DMS79 (cell line): ENCODE results near the gene TTLL11.
"Not testable (repeated sequence)": the region's sequence is repeated elsewhere in the genome, so short reads cannot be mapped to it uniquely, and the experiment has no call there.

Experiments
- DNase-seq: peaks from one replicate; lab custom pipeline; 2025; lab: John Stamatoyannopoulos, UW

The TTLL11 gene

DNA sequence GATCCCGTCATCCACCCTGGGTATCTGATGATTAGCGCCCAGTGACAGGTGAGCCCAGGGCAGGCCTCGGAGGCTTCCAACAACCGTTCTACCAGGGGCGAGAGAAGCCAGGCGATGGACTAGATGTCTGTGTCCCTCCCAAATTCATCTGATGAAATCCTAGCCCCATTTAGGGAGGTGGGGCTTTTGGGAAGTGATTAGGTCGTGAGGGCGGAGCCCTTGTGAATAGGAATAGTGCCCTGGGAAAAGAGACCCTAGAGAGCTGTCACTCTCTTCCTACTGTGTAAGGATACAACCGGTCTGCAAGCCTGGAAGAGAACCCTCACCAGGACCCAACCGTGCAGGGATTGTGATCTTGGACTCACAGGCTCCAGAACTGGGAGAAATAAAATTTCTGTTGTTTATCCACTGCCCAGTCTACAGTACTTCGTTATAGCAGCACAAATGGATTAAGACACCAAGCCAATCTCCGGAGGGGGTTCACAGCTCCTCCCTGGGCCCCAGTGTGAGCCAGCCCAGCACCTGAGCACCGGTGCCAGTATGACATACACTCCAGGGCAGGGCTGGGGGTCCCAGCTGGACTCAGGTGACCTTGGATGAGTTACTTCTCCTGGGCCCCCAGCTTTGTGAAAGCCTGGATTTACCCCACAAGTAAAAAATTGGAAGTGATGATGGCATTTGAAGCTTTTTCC is 279.4 kb downstream of the TTLL11 start:
- no peak for DNase-seq

DNA sequence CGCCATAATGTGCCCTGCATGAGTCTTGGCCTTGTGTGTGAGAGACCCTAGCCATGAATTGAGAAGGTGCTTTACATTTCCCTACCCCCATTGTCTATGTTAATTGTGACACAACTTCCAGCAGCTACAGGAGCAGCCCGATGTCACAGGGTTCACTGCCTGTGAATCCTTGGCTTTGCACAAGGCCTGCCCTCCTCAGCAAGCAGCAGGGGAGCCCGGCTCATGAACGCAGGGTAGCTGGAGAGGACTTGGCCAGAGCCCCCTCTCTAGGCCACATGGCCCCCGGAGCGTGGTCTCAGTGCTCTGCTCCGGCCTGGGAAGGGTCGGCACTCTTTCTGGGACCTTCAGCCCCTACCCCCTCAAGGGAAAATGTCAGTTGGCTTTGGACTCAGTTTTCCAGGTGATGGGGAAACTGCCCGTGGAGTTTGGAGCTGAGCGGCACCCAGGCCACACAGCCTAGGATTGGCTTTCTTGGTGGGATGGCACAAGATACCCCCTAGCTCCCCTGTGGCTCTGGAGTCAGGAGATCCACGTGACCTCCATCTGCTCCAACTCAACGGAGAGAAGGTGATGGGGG is 280.9 kb downstream of the TTLL11 start:
- no peak for DNase-seq

GRCh38 chr9:121811751-121812150 is 281.4 kb downstream of the TTLL11 start:
- DNase-seq = no peak

GRCh38 chr9:121811140-121811539 is 282.0 kb downstream of the TTLL11 start:
- DNase-seq = no peak

DNA sequence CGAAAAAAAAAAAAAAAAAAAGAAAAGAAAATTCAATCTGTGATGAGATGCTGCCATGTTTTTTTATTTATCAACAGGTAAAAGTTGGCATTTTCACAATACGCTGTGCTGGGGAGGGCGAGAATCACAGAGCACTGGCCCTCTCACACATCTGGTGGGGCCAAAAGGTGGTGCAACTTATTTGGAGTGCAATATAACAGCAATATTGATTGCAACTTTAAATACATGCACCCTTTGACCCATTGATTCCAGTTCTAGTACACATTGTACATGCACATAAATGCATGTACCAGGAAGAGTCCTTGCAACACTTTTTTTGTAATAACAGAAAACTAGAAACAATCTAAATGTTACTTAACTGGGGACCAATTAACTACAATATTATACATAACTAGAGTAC is 282.6 kb downstream of the TTLL11 start:
- no peak for DNase-seq

DNA sequence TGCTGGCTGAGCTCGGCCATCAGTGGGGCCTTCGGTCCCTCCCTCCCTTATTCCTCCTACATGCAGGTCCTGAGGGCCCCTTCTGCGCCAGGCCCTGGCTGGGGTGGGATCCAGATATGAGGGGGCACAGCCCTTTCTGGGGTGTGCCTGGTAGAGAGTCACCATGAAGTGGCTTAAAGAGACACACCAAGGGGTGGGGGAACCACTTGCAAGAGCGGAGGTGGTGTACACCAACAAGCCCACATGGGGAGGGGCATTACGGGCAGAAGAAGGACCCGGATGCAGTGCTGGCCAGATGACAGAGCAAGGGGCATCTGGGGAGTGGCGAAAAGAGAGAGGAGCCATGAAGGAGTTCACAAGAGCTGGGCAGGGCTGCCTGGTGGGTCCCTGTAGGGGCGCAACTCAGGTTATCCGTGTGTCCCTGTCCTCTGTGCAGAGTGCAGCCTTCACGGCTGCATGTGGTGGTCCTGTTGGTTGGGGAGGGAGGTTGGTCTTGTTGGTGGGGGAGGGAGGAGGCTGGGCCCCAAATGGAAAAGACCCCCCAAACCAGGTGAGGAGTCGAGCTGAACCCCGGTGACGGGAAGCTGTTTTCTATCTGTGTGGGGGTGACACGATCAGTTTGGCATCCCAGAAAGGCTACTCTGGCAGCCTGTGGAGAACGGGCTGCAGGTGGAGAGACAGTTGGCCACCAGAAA is 283.6 kb downstream of the TTLL11 start:
- DNase-seq = no peak

DNA sequence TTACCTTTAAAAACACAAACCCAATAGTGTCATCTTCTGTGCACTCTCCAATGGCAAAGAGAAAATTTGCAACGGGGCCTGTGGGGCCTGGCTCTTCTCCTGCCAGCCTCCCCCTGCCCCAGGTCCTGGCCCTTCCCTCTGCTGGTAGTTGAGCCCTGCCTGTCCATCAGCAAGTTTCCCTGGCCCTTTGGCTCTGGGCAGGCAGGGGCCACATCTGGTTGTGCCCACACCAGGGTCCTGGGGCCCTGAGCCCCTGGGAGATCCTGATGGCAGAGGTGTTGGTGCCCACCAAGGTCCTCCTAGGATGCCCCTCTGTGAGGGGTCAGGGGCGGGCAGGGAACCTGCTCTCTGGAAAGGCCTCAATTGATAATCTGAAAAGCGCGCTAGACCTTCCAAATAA is 284.3 kb downstream of the TTLL11 start:
- DNase-seq = no peak

GRCh38 chr9:121807823-121808278 is 285.3 kb downstream of the TTLL11 start:
- DNase-seq = no peak

GRCh38 chr9:121807069-121807822 is 285.9 kb downstream of the TTLL11 start:
- DNase-seq = no peak

DNA sequence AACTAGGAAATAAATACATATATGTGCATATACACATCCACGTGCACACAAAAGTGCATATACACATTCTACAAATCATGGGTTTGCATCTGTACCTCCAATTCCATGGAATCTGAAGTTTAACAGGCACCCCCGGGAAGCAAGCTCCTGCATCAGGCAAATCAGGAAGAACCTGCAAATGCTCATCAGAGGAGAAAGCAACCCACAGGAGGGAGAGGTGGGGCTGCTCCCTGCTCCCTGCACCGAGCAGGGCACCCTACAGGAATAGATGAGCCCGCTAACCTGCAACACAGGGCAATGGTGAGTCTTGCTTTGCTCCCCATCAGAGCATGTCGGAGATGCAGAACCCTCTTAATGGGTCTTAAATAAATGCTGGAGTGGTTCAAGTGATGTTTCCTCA is 290.4 kb downstream of the TTLL11 start:
- DNase-seq = no peak

DNA sequence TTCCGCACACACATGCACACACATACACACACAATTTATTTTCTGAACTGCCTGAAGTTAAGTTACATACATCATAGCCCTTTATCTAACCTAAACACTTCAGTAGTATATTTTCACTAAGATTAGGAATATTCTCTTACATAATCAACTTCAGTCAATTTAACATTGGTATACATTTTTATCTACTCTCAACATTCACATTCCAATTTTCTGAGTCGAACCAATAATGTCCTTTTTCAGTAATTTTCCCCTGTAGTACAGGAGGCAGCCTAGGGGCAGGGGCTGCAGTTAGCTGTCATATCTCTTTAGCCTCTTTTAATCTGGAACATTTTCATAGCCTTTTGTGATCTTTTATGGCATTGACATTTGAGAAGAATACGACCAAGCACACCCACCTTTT is 291.5 kb downstream of the TTLL11 start:
- no peak for DNase-seq

DNA sequence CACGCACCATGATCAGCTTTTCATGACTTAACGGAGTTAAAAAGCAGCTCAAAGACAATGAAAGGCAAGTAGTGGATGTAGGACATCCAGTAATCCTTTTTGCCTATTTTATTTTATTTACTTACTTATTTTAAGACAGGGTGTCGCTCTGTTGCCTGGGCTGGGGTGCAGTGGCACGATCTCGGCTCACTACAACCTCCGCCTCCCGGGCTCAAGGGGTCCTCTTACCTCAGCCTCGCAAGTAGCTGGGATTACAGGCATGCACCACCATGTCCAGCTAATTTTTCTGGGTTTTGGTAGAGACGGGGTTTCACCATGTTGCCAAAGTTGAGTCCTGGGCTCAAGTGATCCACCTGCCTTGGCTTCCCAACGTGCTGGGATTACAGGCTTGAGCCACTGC is 292.7 kb downstream of the TTLL11 start:
- DNase-seq = no peak

DNA sequence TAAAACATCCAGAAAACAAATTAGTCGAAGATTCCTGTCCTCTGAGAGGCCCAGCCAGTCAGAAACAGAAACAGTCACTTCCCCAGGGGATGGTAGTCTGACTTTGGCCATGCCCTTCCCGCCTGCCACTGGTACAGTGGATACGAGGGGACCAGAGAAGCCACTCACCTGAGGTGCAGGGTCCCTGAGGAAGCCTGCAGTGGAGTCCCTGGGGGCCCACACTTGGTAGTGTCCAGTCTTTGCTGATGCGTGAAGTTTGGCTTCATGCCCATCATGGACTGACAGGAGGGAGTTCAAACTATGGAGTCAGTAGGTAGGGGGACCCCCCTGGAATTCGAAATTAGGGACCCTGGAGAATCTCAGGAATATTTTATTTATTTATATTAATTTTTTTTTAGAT is 294.2 kb downstream of the TTLL11 start:
- DNase-seq = no peak

DNA sequence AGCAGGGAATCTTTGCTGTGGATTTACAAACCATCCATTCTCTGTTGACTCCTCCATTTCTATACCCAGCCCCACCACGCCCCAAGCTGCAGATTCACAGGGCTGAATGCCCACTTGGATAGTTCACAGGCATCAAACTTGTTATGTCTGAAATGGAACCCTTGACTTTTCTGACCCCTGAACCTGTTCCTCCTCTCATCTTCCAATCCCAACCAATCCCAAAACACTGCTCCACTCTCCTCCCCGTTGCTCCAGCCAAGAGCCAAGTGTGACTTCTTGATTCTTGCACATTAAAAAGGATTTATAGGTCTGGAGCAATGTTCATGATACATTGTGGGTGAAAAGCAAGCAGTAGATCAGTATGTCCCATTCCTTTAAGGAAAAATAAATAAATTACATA is 296.0 kb downstream of the TTLL11 start:
- no peak for DNase-seq

DNA sequence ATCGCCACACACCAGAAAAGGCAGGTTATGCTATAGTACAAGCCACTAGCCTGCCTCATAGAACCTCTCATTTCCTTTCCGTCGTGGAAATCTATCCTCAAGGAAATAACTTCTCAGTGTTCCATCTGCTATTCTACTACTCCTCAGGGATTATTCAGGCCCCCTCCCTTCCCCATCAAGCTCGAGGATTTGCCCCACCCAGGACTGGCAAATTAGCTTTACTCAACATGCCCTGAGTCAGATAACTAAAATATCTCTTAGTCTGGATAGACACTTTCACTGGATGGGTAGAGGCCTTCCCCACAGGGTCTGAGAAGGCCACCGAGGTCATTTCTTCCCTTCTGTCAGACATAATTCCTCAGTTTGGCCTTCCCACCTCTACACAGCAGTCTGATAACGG is 298.8 kb downstream of the TTLL11 start:
- DNase-seq = not testable (repeated sequence)

GRCh38 chr9:121792476-121792875 is 300.6 kb downstream of the TTLL11 start:
- not testable (repeated sequence) for DNase-seq

GRCh38 chr9:121790841-121791240 is 302.3 kb downstream of the TTLL11 start:
- no peak for DNase-seq

GRCh38 chr9:121788686-121789366 is 304.3 kb downstream of the TTLL11 start:
- no peak for DNase-seq

GRCh38 chr9:121786998-121787422 is 306.1 kb downstream of the TTLL11 start:
- DNase-seq = no peak

DNA sequence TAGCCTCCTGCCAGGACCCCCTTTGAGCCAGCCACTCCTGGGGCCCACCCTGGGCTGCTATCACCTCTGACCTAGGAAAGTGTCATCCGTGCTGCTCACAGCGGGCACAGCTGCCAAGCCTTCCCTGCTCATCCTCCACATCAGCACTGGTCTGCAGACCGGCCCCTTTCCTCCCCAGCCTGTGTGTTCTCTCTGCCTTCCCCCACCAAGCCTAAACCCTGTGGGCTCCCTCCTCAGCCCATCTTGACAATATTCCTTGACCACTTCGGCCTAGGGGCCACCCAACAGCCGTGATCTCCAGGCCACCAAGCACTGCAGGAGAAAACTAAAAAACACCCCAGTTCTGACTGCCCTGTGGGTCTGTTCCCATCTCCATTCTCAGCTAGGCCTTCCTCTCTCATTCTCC is 306.6 kb downstream of the TTLL11 start:
- DNase-seq = no peak

- DNase-seq = no peak
These were observed 307.2 kb downstream of the TTLL11 start for GRCh38 chr9:121785673-121786542.
